ENCODE data around the gene MEGF9.

- TF ChIP-seq POLR2AphosphoS5 (IDR thresholded peaks at IDR 0.05) (no peak), CTCF (IDR thresholded peaks at IDR 0.05) (no peak), POLR2A (IDR thresholded peaks at IDR 0.05) (no peak), EP300 (IDR thresholded peaks at IDR 0.05) (no peak)
Measured at GRCh38 chr9:120628207-120628924, 85.9 kb downstream of the MEGF9 start.

Measured in gastroesophageal sphincter (tissue), 3 donors.